Stomach (tissue), 9 donors: ENCODE results near the gene TENM4. TPM values are rescaled to one million over a fixed set of nuclear protein-coding genes. Genes with fewer than 3 reads are reported as not detected.

ENCODE experiments used
- DNase-seq, 2 donors: peaks; one replicate each; pipeline versions ENCODE4 v3.0.0 to v3.0.0-alpha.2; 2013 to 2019
- H3K27ac ChIP-seq, 5 donors: fragments of 200-600 bp in 4 of 5; sonication (generic) in 4 of 5; one replicate each; pipeline ENCODE4 v1.5.1; 2013 to 2019; ENCODE audit warnings: mild to moderate bottlenecking in 1 of 5, moderate library complexity in 1 of 5
- H3K27me3 ChIP-seq, 3 donors: fragments of 200-600 bp; sonication (generic); one replicate each; pipeline ENCODE4 v1.5.1; 2017 to 2019; ENCODE audit warnings: mixed run types in 1 of 3
- H3K36me3 ChIP-seq, 4 donors: fragments of 200-600 bp; sonication (generic); 1 replicate in 3 of 4; 2 replicates in 1 of 4; pipeline ENCODE4 v1.5.1; 2016 to 2019
- H3K4me1 ChIP-seq, 4 donors: fragments of 200-600 bp; sonication (generic); one replicate each; pipeline ENCODE4 v1.5.1; 2016 to 2019
- H3K4me3 ChIP-seq, 4 donors: fragments of 200-600 bp; sonication (generic) in 3 of 4; one replicate each; pipeline ENCODE4 v1.5.1; 2016 to 2019; ENCODE audit warnings: mild to moderate bottlenecking in 1 of 4
- H3K9me3 ChIP-seq, 4 donors: fragments of 200-600 bp; sonication (generic); one replicate each; pipeline ENCODE4 v1.5.1; 2016 to 2019
- EP300 ChIP-seq: sonication (generic); formaldehyde crosslinking; IDR thresholded peaks from one replicate; pipeline ENCODE4 v1.6.1; 2017; ENCODE audit warnings: antibody characterized with exemption
- POLR2A ChIP-seq, 4 donors: fragments of 450-650 bp; IDR thresholded peaks; one replicate each; pipeline ENCODE4 v1.6.1; 2016; ENCODE audit warnings: antibody characterized with exemption in 4 of 4, control low read depth in 2 of 4, mild to moderate bottlenecking in 1 of 4, moderate library complexity in 1 of 4
- POLR2AphosphoS5 ChIP-seq, 3 donors: sonication (generic); formaldehyde crosslinking; IDR thresholded peaks; one replicate each; pipeline ENCODE4 v1.6.1; 2016; ENCODE audit warnings: antibody characterized with exemption in 3 of 3
- WGBS, 5 donors: extraction: QIAGEN DNeasy Blood & Tissue Kit in 3 of 5; methylation state at CpG; one replicate each; pipeline versions ENCODE4 v1.1.5 to v1.1.7; 2013 to 2018; 5-methylcytosine and 5-hydroxymethylcytosine counted together
- intact Hi-C: fragments of 100-400 bp; cut with DNase I; formaldehyde crosslinking; loops from one replicate; pipeline ENCODE4 v1.15.1; 2023; ENCODE audit warnings: low total_unique reads
- polyA plus RNA-seq, 3 donors: library from polyadenylated mRNA; stranded (reverse); fragments of 200-250 nt; gene quantifications; one replicate each; pipeline ENCODE4 v1.2.3, GENCODE V29; 2013
- total RNA-seq, 5 donors: library from RNA; depleted of rRNA; stranded (reverse); fragments of >200 nt; gene quantifications; one replicate each; pipeline versions ENCODE4 v1.1.0 to v1.2.3, GENCODE V29; 2014 to 2016
- TF ChIP-seq, protein P1 (sequence below), 7 experiments: fragments of 450-650 bp in 4 of 7; fragments of 200-600 bp in 3 of 7; sonication (generic) in 3 of 7; IDR thresholded peaks; one replicate each; pipeline ENCODE4 v1.5.1; 2016 to 2019; ENCODE audit warnings: antibody characterized with exemption in 7 of 7, control low read depth in 2 of 7, mild to moderate bottlenecking in 1 of 7
- donor health status: healthy with polysubstance abuse.
- donor health status: Bipolar disorder and iron deficiency.
- donor health status: healthy.

The TENM4 gene
- total and polyA plus RNA-seq, 8 donors = 0.06 to 13.2 (median 0.87) TPM; not detected in 1

- Histone ChIP-seq H3K27me3 (peaks cover 0 to 13% (median 0%) of the 10 kb centered on the region in 3 donors), H3K9me3 (no peaks in the 10 kb centered on the region), H3K4me1 (no peaks in the 10 kb centered on the region), H3K4me3 (no peak overlapping the region), H3K27ac (no peak overlapping the region), H3K36me3 (no peaks in the 10 kb centered on the region)
- no peak for TF ChIP-seq POLR2A (IDR thresholded peaks at IDR 0.05)
- TF ChIP-seq POLR2AphosphoS5 (IDR thresholded peaks at IDR 0.05) = no peak
- TF ChIP-seq EP300 = no peak
- TF ChIP-seq, protein P1, sequence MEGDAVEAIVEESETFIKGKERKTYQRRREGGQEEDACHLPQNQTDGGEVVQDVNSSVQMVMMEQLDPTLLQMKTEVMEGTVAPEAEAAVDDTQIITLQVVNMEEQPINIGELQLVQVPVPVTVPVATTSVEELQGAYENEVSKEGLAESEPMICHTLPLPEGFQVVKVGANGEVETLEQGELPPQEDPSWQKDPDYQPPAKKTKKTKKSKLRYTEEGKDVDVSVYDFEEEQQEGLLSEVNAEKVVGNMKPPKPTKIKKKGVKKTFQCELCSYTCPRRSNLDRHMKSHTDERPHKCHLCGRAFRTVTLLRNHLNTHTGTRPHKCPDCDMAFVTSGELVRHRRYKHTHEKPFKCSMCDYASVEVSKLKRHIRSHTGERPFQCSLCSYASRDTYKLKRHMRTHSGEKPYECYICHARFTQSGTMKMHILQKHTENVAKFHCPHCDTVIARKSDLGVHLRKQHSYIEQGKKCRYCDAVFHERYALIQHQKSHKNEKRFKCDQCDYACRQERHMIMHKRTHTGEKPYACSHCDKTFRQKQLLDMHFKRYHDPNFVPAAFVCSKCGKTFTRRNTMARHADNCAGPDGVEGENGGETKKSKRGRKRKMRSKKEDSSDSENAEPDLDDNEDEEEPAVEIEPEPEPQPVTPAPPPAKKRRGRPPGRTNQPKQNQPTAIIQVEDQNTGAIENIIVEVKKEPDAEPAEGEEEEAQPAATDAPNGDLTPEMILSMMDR (IDR thresholded peaks at IDR 0.05) = no peak
- 38 to 62% (median 39%) methylated on average over 4 of the region's 4 CpGs for WGBS, 5 donors
- no peak for DNase-seq
- intact Hi-C loops = no loop called here
These were observed 48.7 kb downstream of the TENM4 start for GRCh38 chr11:79392161-79392560.

GRCh38 chr11:79390923-79391322 lies 49.9 kb downstream of the TENM4 start:
- intact Hi-C loops = no loop called here
- no peak for TF ChIP-seq POLR2A (IDR thresholded peaks at IDR 0.05)
- TF ChIP-seq EP300 = no peak
- TF ChIP-seq, protein P1 (IDR thresholded peaks at IDR 0.05) = no peak
- TF ChIP-seq POLR2AphosphoS5 (IDR thresholded peaks at IDR 0.05) = no peak
- Histone ChIP-seq H3K9me3 (no peaks in the 10 kb centered on the region), H3K27ac (no peak overlapping the region), H3K36me3 (no peaks in the 10 kb centered on the region), H3K27me3 (peaks cover 0 to 13% (median 0%) of the 10 kb centered on the region in 3 donors), H3K4me1 (no peaks in the 10 kb centered on the region), H3K4me3 (no peak overlapping the region)
- WGBS, 5 donors = 44 to 67% (median 47%) methylated on average over 2 of the region's 2 CpGs
- no peak for DNase-seq

- no peak overlapping the region for H3K4me3 ChIP-seq
- H3K4me1 ChIP-seq = no peaks in the 10 kb centered on the region
- intact Hi-C loops = no loop called here
- H3K36me3 ChIP-seq = no peaks in the 10 kb centered on the region
- WGBS, 5 donors = 79 to 90% (median 88%) methylated on average over 2 of the region's 2 CpGs
- no peak for TF ChIP-seq POLR2A (IDR thresholded peaks at IDR 0.05)
- TF ChIP-seq, protein P1 (IDR thresholded peaks at IDR 0.05) = no peak
- no peak for TF ChIP-seq POLR2AphosphoS5 (IDR thresholded peaks at IDR 0.05)
- TF ChIP-seq EP300 = no peak
- DNase-seq = no peak
- H3K9me3 ChIP-seq = no peaks in the 10 kb centered on the region
- peaks cover 0 to 13% (median 0%) of the 10 kb centered on the region in 3 donors for H3K27me3 ChIP-seq
- H3K27ac ChIP-seq = no peak overlapping the region
These were observed 50.4 kb downstream of the TENM4 start for GRCh38 chr11:79390477-79390876.

DNA sequence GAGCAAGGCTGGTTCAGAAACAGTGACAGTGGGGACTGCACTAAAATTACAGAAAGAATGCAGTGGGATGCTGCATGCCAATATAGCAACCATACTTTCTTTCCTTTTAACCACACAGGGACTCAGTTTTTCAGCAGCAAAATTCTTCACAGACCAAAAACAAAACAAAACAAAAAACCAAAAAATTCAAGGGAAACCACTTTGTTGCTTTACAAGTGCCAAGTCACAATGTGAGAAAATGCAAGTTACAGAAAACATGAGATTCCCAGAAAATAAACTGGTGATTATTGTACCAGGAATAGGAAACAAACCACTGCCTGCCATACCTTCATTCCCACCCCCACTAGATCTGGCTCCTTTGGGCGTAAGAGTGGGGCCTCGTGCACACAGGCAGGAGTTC lies 52.6 kb downstream of the TENM4 start:
- Histone ChIP-seq H3K27ac (no peak overlapping the region), H3K4me3 (no peak overlapping the region), H3K27me3 (peaks cover 0 to 7% (median 0%) of the 10 kb centered on the region in 3 donors), H3K36me3 (no peaks in the 10 kb centered on the region), H3K9me3 (no peaks in the 10 kb centered on the region), H3K4me1 (no peaks in the 10 kb centered on the region)
- 66 to 96% (median 86%) methylated on average over 2 of the region's 2 CpGs for WGBS, 5 donors
- intact Hi-C loops = no loop called here
- DNase-seq = no peak
- no peak for TF ChIP-seq EP300
- TF ChIP-seq, protein P1 (IDR thresholded peaks at IDR 0.05) = no peak
- TF ChIP-seq POLR2A (IDR thresholded peaks at IDR 0.05) = no peak
- no peak for TF ChIP-seq POLR2AphosphoS5 (IDR thresholded peaks at IDR 0.05)
